ENCODE data around the gene KIZ.

Gene KIZ

DNA sequence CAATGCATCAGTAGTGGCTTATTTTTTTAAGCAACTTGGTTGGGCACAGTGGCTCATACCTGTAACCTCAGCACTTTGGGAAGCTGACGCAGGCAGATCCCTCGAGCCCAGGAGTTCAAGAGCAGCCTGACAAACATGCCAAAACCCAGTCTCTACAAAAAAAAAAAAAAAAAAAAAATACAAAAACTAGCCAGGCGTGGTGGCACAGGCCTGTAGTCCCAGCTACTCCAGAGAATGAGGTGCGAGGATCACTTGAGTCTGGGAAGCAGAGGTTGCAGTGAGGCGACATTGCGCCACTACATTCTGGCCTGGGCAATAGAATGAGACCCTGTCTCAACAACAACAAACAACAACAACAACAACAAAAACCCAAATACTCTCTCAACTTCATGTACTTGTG is 132.5 kb downstream of the KIZ start:
- H3K4me3 ChIP-seq (ENCODE audit: low read depth, low read length), result no peak overlapping the region

DNA sequence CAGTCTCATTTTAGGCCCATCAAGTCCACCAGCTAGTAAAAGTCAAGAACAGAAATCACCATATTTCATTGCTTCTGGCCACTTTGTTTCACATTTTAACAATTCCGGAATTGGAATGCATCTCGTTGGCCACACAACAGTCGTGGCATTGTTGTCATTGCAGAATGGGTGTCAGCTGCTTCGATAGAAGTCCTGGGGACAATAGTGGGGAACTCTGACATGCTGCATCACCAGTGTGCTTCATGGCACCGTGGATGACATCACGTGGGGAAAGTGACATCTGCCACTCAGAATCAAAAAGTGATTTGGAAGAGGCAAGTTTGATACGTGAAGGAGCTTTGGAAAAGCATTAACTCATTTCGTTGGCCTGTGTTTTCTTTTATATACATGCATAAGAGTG is 133.5 kb downstream of the KIZ start:
- H3K4me3 ChIP-seq (ENCODE audit: low read depth, low read length), result no peak overlapping the region

DNA sequence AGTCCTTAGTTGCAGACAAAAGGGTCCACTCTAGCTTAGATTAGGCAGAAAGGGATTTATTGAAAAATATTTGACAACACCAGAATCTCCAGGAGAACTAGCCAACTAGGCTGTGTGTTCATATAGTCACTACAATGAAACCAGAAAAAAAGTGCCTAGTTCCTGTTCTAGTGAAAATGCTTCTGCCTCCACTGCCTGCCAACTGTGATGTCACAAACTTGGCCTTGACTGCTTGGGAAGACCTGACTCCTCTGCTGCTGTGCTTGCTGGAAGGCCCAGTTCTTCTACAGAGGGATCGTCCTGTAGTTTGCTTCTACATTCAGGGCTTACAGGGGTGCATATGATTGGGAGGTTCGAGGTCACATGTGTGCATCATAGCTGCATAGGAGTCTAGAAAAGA is 136.9 kb downstream of the KIZ start:
- H3K4me3 ChIP-seq (ENCODE audit: low read depth, low read length), result no peak overlapping the region

DNA sequence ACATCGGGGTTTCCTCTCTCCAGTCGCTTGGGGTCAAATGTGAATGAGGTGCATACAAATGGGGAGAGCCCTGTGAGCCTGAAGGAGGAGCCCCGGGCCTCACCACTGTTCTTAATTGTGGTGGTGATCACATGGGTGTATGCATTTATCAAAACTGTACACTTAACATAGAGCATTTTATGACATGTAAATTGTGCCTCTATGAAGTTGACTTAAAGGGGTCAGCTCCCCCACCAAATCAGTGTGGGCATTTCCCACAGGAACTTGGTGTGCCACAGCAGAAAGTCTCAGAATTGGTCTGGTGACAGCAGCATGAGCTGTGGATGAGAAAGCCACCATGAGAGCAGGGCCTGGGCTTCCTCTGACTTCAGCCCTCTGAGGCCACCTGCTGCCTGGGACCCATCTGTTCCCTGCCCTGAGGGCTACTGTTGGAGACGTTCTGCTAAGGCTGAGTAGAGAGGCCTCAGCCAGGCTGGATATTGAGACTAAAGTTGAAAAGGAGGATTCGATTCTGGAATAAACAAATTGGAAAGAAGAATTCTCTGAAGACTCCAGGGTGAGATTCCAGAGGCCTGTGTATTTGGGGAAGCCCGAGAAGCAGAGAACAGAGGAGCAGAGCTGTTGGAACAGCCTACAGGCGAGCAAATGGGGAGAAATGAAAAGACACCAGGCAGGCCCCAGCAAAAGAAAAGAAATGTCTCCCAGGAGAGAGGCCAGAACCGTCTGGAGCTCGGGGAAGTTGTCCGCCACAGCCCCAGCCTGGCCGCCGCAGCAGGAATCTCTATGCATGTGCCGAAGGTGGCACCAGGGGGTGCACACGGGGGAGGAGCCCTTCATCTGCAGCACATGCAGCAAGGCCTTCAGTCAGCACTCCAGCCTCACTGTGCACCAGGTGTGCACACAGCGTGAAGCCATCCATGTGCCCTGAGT is 139.6 kb downstream of the KIZ start:
- H3K4me3 ChIP-seq (ENCODE audit: low read depth, low read length), result no peak overlapping the region

DNA sequence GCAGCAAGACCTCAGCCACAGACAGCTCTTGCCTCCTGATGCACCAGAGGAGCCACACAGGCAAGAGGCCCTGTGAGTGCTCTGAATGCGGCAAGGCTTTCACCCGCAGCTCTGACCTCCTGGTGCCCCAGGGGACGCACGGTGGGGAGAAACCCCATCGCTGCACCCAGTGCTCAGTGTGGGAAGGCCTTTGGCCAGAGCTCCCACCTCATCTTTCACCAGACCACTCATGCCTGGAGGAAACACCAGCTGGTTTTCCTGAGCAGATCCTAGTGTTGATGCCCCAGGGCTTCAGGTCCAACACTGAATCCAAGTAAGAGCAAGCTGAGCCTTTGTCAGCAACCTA is 140.3 kb downstream of the KIZ start:
- H3K4me3 ChIP-seq (ENCODE audit: low read depth, low read length), result no peak overlapping the region

DNA sequence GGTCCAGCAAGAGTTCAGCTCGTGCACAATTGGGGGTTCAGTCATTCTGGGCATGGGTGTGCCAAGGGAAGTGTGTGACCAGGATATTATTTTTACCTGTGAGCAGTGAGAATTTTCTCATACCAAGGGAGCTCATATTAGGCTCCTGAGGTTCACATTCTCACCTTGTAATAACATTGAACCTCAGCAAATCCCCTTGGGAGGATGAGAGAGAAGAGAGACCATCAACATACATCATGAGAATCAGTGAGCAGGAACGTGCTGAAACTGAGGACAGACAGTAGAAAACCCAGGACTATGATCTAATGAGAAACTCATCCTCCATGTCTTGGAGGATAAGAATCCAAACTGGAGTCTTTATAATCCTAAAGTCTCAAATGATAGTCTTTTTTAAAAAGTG is 143.9 kb downstream of the KIZ start:
- no peak overlapping the region for H3K4me3 ChIP-seq (ENCODE audit: low read depth, low read length)

DNA sequence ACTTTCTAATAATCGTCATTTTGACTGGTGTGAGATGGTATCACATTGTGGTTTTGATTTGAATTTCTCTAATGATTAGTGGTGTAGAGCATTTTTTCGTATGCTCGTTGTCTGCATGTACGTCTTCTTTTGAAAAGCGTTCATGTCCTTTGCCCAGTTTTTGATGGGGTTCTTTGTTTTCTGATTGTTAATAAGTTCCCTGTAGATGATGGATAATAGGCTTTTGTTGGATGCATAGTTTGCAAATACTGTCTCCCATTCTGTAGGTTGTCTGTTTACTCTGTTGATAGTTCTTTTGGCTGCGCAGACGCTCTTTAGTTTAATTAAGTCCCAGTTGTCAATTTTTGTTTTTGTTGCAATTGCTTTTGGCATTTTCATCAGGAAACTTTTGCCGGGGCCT is 144.9 kb downstream of the KIZ start:
- H3K4me3 ChIP-seq (ENCODE audit: low read depth, low read length), result no peak overlapping the region

DNA sequence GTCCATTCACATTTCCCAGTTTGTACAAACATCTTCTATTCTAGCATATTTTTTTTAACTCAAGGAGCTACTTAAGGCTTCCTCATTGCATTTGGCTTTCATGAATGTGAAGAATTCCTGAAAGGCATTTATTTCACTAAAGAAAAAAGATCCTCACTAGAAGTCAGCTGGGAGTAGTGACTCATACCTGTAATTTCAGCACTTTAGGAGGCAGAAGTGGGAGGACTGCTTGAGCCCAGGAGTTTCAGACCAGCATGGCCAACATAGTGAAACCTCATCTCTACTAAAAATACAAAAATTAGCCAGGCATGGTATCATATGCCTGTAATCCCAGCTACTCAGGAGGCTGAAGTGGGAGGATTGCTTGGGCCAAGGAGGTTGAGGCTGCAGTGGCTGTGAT is 146.4 kb downstream of the KIZ start:
- H3K4me3 ChIP-seq (ENCODE audit: low read depth, low read length), result no peak overlapping the region

DNA sequence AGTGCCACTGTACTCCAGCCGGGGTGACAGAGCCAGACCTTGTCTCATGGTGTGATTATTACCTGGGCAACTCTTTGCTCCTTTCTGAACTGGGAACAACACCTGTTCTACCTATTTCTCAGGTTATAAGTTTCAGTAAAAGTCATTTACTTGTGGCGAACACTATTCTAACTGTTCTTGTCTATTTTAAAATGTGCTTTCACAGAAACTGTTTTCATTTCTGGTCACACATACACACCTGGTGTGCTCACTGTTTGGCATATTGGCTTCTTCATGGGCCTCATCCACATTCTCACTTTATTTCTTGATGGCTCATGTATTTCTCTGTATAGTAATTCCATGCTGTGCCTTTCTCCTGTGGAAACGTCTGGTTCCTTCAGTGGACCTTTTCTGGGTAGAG is 146.8 kb downstream of the KIZ start:
- no peak overlapping the region for H3K4me3 ChIP-seq (ENCODE audit: low read depth, low read length)

DNA sequence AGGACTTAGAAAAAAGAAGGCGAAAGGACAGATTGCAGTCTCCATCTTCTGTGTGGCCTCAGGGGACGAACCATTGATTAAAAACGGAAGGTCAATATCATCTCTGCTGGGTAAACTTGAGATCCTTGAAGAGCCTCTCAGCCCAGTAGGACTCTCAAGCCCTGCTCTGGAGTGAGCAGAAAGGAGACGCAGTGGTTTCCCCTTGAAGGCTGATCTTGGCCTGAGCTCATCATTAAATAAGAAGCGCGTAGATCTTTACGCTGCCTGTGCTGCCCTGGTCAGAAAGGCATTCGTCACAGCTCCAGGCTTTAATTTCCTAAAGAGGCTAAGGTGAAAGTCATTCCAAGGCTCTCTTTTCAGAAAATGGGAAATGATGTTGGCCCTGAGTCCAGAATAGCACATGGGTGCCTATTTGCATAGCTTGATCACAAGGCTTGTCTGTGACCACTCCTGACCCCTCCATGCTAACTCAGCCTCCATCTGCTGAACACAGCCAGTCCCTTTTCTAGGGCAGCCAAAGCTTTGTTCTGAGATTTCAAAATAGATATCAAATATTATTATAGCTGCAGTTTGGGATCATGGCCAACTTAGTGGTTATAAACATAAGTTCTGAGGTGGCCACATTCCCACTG is 148.0 kb downstream of the KIZ start:
- no peak overlapping the region for H3K4me3 ChIP-seq (ENCODE audit: low read depth, low read length)

DNA sequence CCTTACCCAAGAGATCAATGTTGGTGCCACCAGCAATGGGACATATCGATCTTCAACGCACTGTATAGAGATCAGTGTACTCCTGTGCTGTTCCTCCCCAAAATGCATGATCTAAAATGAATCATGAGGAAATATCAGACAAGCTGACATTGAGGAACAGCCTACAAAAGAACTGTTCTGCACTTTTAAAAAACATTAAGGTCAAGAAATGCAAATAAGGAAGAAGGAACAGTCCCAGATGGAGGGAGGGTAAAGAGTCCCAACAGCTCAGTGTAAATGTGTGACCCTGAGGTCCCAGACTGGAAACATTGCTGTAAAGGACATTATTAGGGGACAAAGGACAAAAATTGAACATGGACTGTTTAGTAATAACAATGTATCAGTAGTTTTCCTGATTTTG is 152.9 kb downstream of the KIZ start:
- no peak overlapping the region for H3K4me3 ChIP-seq (ENCODE audit: low read depth, low read length)

DNA sequence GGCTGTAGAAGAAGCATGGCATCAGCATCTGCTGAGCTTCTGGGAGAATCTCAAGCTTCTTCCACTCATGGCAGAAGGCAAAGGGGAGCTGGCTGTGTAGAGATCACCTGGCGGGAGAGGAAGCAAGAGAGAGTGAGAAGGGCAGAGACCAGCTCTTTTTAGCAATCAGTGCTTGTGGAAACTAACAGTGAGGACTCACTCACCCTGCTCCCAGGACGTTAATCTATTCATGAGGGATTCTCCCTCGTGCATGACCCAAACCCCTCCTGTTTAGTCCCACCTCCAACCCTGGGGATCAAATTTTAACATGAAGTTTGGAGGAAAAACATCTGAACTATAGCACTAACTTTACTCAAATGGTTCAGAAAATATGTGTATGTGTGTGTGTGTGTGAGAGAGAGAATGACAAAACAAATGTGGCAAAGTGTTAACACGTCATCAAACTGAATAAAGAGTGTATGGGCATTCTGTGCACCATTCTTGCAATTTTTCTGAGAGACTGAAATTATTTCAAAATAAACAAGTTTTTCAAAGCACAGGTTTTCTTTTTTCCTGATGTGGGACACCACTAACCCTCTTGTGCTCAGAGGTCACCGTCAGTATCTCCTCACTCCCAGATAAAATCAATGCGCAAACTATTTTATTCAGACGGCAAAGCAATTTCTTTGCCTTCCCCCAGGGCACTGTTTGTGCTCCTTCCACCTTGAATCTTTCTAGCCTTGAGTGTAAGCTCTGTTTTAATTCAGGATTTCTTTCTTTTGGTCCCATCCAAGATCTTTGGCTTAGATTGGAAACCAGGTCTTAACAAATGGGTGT is 154.0 kb downstream of the KIZ start:
- no peak overlapping the region for H3K4me3 ChIP-seq (ENCODE audit: low read depth, low read length)

DNA sequence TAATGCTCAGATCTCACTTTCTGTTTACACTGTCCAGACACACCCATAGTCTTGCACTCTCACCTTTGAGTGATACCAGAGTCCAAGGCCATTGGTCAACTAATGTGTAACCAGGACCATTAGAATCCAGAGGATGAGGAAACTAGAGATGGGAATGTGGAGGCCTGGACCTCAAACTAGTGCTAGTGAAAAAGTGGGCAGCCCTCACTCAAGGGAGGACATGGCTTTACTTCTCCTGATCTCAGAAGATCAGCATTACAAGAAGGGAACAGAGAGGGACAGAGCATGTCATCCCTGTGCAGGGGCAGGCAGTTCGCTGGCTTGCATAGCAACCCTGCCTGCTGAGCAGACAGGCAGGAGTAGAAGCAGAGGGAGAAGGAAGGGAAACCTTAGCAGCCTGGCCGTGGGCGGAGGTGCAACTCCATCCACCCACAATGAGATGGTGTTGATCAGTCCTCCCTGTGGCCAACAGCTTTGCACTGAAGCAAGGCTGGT is 154.7 kb downstream of the KIZ start:
- H3K4me3 ChIP-seq (ENCODE audit: low read depth, low read length), result no peak overlapping the region

DNA sequence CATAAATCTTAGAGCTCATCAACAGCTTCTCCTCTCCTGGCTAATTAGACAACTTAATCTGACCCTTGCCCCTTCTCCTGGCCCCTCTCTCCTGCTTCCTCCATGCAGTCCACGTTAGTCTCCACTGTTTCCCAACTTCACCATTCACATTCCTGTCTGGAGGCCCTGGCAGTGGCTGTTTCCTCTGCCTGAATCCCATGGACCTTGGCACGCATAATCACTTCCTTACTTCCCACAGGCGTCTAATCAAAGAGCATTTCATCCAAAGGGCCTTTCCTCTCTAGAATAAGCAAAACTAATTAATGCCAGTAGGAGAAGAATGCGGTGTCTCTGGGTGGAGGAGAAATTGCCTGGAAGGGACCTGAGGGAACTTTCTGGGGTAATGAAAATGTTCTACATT is 160.9 kb downstream of the KIZ start:
- H3K4me3 ChIP-seq (ENCODE audit: low read depth, low read length), result no peak overlapping the region

DNA sequence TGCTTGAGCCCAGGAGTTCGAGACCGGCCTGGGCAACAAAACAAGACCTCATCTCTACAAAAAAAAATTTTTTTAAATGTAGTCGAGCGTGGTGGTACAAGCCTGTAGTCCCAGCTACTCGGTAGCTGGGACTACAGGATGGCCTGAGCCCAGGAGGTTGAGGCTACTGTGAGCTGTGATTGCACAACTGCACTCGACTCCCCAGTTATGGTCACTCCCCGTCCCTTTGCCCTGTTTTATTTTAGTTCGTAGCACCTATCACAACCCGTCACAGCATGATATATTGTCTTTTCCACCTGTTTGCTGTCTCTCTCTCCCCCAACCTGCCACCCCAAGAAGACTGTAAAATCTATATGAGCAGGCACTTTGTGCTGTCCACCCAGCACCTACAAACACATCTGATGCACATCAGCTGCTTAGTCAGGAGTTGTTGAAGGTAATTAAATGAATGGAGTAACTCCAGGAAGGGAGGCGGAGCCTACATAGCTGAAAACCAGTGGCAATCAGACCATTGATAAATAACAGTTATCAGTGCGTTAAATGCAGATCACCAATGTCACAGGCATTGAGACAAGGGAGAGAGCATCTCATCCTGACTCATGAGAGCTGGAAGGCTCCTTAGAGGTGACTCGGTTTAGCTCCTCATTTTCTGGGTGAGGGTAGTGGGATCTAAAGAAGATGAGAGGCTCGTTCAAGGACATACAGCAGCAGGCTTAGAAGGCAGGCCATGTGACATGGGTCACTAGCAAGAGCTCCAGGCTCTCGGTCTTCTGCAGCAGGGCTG is 162.9 kb downstream of the KIZ start:
- H3K4me3 ChIP-seq (ENCODE audit: low read depth, low read length), result no peak overlapping the region

DNA sequence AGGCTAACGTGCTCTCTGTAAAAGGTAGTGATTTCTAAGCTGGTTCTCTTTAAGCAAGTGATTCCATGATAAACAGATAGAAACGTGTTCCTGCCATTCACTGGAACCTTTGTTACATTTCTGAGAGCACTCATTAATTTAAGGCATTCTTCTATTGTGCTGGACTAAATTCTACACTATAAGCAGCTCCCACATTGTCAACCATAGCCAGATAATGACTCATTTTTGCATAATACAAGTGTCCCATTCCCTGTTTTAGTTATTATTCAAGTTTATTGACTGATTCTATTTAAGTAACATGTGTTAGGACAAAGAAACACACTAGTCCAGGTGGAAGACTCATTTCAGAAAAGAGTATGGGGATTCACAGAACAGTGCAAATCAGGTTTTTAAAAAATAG is 163.8 kb downstream of the KIZ start:
- no peak overlapping the region for H3K4me3 ChIP-seq (ENCODE audit: low read depth, low read length)

DNA sequence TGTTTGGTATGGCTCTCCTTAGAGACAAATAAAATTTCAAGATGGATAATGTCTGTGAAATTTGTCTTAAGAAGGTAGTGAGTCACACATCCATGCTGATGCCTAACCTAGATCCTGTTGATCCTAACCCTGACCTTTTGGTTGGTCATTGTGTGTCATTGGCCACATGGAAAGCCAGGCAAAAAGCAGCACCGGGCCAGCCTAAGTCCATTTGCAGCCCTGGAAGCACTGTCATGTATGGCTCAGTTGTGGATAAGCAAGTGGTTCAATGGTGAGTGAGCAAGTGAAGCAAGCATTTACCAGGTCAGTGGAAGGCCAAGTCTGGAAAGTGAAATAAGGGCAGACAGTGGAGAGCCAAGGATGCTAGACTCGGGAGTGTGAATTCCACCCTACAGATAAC is 165.1 kb downstream of the KIZ start:
- no peak overlapping the region for H3K4me3 ChIP-seq (ENCODE audit: low read depth, low read length)

DNA sequence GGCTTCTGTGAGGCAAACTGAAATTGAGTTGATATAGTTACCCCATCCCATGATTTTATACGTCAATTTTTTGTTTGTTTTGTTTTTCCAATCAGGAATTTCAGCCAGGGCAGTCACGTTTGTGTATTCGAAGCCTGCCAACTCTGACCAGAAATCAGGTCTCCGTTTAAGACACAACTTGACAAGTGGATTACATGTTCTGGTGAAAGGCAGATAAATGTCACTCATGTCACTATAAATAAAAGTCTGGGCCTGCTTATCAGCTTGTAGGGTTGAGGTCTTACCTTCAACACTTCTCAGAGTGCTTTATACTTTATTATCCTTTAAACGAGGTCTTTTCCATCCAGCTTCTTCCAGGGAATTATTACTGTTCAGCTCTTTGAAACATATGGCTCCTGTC is 168.9 kb downstream of the KIZ start:
- no peak overlapping the region for H3K4me3 ChIP-seq (ENCODE audit: low read depth, low read length)
